Prostate gland (tissue), 2 donors: Measurements from ENCODE around the gene PTER.

Experiments used
- CTCF ChIP-seq, 4 experiments: fragments of 200-600 bp in 2 of 4; fragments of 450-650 bp in 2 of 4; sonication (generic) in 2 of 4; IDR thresholded peaks; 1 replicate in 3 of 4; 2 replicates in 1 of 4; pipeline ENCODE4 v1.5.1; 2016 to 2019; ENCODE audit warnings: antibody characterized with exemption in 4 of 4, mild to moderate bottlenecking in 2 of 4, moderate library complexity in 2 of 4
- POLR2A ChIP-seq: fragments of 450-650 bp; IDR thresholded peaks from one replicate; pipeline ENCODE4 v1.6.1; 2016; ENCODE audit warnings: antibody characterized with exemption, mild to moderate bottlenecking
- POLR2AphosphoS5 ChIP-seq: sonication (generic); formaldehyde crosslinking; IDR thresholded peaks from one replicate; pipeline ENCODE4 v1.6.1; 2017; ENCODE audit warnings: antibody characterized with exemption

- TF ChIP-seq CTCF (IDR thresholded peaks at IDR 0.05) (no peak), POLR2AphosphoS5 (no peak), POLR2A (no peak)
These were observed 28.4 kb upstream of the PTER start for GRCh38 chr10:16408379-16408778.
